PC-3 (cell line): ENCODE data around the gene SLC8A1.

ENCODE experiments used
- CTCF ChIP-seq: fragments of 300-600 bp; sonication (generic); conservative IDR thresholded peaks from 2 replicates; pipeline ENCODE4 v1.5.1; 2017; ENCODE audit warnings: antibody characterized with exemption, low read depth, mild to moderate bottlenecking, low read length
- EZH2phosphoT487 ChIP-seq: fragments of 300-600 bp; sonication (generic); IDR thresholded peaks from 2 replicates; pipeline ENCODE4 v1.6.1; 2018; ENCODE audit warnings: mild to moderate bottlenecking, antibody characterized with exemption, low read length, borderline replicate concordance

- TF ChIP-seq CTCF (no peak), EZH2phosphoT487 (no peak)
These were observed 127.2 kb downstream of the SLC8A1 start for GRCh38 chr2:40324656-40325055.
